ENCODE measurements around the gene COL1A1.
A peak's percentile ranks its signal among the peaks of the same experiment; 100 is the strongest.

COL1A1 gene

DNA sequence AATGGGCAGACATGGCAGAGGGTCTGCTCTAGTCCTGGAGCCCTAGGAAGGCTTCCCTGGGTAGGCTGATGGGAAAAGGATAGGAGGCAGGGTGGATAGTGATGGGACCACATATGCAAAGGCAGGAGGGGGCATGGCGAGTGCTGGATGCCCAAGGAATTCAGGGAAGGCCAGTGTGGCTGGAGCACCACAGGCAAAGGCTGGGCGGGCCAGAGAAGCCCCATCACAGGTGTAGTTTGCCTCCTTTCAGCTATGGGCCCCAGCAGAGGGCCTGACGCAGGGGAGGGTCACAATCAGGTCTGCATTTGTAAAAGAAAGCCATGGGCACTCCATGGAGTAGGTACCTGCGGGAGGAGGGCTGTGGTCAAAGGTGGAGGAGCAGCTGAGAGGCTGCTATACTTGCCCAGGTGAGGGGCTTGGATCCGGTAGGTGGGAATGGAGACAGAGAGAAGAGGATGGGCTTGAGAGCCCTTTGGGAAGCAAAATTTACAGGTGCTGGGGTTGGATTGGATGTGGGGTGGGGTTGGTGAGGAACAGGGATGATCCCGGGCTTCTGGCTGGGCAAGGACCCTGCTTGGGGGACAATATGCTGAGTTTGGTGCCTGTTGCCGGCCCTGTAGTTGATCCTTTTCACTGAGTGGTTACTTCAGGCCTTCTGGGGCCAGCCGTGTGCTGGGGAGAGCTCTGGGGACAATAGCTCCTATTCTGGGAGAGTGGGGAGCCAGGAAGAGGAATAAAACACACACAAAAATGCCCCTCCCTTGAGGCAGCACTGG, 6.5 kb upstream of the COL1A1 start:
- Histone ChIP-seq H3K9me3 (ENCODE audit: control insufficient read depth, low read length) (no peaks in the 10 kb centered on the region), H3K9ac (no peak overlapping the region), H3K4me3 (ENCODE audit: low read depth, low read length) (no peak overlapping the region), H3K4me1 (no peaks in the 10 kb centered on the region), H3K4me2 (ENCODE audit: low read length) (no peak overlapping the region), H3K27ac (no peak overlapping the region), H3K79me2 (no peaks in the 10 kb centered on the region), H3K36me3 (ENCODE audit: control insufficient read depth, insufficient read depth, low read length) (no peaks in the 10 kb centered on the region), H2AFZ (no peak overlapping the region), H3K27me3 (ENCODE audit: control insufficient read depth, insufficient read depth, low read length) (no peaks in the 10 kb centered on the region)
- TF ChIP-seq, protein P1, sequence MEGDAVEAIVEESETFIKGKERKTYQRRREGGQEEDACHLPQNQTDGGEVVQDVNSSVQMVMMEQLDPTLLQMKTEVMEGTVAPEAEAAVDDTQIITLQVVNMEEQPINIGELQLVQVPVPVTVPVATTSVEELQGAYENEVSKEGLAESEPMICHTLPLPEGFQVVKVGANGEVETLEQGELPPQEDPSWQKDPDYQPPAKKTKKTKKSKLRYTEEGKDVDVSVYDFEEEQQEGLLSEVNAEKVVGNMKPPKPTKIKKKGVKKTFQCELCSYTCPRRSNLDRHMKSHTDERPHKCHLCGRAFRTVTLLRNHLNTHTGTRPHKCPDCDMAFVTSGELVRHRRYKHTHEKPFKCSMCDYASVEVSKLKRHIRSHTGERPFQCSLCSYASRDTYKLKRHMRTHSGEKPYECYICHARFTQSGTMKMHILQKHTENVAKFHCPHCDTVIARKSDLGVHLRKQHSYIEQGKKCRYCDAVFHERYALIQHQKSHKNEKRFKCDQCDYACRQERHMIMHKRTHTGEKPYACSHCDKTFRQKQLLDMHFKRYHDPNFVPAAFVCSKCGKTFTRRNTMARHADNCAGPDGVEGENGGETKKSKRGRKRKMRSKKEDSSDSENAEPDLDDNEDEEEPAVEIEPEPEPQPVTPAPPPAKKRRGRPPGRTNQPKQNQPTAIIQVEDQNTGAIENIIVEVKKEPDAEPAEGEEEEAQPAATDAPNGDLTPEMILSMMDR (IDR thresholded peaks at IDR 0.05), result no peak

DNA sequence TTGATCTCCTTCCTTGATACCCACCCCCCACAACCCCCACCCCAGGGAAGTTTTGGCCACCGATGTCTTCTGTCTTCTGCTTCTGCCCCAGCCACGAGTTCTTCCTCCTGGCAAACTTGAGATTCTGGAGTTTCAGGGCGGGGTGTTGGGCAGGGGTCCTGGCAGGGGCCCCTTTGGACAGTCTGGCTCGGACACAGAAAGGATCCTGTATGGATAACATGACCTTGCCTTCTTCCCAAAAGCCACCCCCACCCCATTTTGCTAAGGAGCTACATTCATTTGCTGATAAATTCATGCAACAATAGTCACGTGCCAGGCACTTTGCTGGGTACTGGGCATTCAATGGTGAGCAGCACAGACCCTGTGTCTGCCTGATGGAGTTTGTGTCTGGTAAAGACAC, 5.9 kb upstream of the COL1A1 start:
- H3K4me2 ChIP-seq (ENCODE audit: low read length), result no peak overlapping the region
- H3K9ac ChIP-seq, result no peak overlapping the region
- H3K27me3 ChIP-seq (ENCODE audit: control insufficient read depth, insufficient read depth, low read length), result no peaks in the 10 kb centered on the region
- no peak overlapping the region for H2AFZ ChIP-seq
- H3K4me3 ChIP-seq (ENCODE audit: low read depth, low read length), result no peak overlapping the region
- no peaks in the 10 kb centered on the region for H3K4me1 ChIP-seq
- no peaks in the 10 kb centered on the region for H3K79me2 ChIP-seq
- no peak overlapping the region for H3K27ac ChIP-seq
- H3K36me3 ChIP-seq (ENCODE audit: control insufficient read depth, insufficient read depth, low read length), result no peaks in the 10 kb centered on the region
- TF ChIP-seq, protein P1 (IDR thresholded peaks at IDR 0.05), result no peak
- no peaks in the 10 kb centered on the region for H3K9me3 ChIP-seq (ENCODE audit: control insufficient read depth, low read length)

DNA sequence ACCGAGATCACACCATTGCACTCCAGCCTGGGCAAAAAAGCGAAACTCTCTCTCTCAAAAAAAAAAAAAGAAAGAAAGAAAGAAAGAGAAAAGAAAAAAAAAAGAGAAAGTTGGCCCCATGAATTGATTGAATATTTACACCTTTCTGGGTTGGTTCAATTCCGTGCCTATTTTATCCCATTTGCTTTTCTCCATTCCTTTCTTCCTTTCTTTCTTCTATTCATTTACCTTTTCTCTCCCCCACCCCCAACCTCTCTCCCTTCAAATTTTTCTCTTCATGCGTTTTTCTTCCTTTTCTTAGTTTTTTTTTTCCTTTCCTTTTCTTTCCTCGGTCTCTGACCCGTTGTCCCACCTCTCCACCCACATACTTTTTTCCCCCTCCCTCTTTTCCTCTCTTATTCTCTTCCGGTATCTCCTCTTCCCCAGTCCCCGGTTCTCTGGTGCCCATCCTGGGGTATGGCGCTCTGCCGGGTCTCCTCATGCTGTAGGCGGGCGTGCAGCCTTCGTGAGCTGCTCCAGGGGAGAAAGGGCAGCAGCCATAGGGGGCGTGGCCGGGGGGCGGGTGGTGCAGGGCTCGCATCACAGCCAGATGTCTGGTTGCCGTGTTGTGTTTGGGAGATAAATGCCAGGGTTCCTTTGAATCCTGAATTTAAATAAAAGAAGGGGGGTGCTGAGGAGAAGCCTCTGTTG, 5.3 kb upstream of the COL1A1 start:
- Histone ChIP-seq H3K4me1 (no peaks in the 10 kb centered on the region), H3K9ac (no peak overlapping the region), H3K27me3 (ENCODE audit: control insufficient read depth, insufficient read depth, low read length) (no peaks in the 10 kb centered on the region), H3K9me3 (ENCODE audit: control insufficient read depth, low read length) (no peaks in the 10 kb centered on the region), H2AFZ (peak overlapping the region; percentile 46), H3K79me2 (no peaks in the 10 kb centered on the region), H3K4me2 (ENCODE audit: low read length) (no peak overlapping the region), H3K36me3 (ENCODE audit: control insufficient read depth, insufficient read depth, low read length) (no peaks in the 10 kb centered on the region), H3K4me3 (ENCODE audit: low read depth, low read length) (no peak overlapping the region), H3K27ac (no peak overlapping the region)
- TF ChIP-seq, protein P1 (IDR thresholded peaks at IDR 0.05), result no peak

DNA sequence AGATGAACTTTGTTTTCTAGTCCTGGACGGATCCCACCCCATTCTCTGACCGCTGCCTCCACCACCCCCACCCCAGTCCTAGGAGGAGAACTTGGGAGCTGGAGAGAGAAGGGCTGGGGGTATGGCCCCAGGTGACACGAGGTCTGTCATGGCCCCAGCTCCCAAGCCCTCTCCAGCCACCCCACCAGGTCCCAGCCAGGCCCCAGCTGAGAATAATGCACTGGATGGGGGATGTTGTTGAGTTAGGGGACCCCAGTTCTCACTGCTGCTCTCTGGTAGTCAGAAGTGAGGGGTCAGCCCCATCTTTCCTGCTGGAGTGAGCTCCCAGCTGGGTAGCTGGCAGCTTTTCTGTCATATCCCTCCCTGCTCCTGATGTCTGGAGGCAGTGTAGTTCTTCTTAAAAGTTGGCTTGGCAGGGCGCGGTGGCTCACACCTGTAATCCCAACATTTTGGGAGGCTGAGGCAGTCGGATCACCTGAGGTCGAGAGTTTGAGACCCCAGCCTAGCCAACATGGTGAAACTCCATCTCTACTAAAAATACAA, 4.6 kb upstream of the COL1A1 start:
- Histone ChIP-seq H3K27me3 (ENCODE audit: control insufficient read depth, insufficient read depth, low read length) (peaks cover 4% of the 10 kb centered on the region), H3K79me2 (no peaks in the 10 kb centered on the region), H3K4me3 (ENCODE audit: low read depth, low read length) (no peak overlapping the region), H3K4me1 (no peaks in the 10 kb centered on the region), H3K4me2 (ENCODE audit: low read length) (no peak overlapping the region), H3K27ac (no peak overlapping the region), H2AFZ (no peak overlapping the region), H3K36me3 (ENCODE audit: control insufficient read depth, insufficient read depth, low read length) (no peaks in the 10 kb centered on the region), H3K9me3 (ENCODE audit: control insufficient read depth, low read length) (no peaks in the 10 kb centered on the region), H3K9ac (no peak overlapping the region)
- TF ChIP-seq, protein P1 (IDR thresholded peaks at IDR 0.05), result no peak

Data from parathyroid adenoma (tissue), 2 donors.